HEK293 (cell line): ENCODE measurements around the gene ADAMTS12.

Source experiments
- SETDB1 ChIP-seq: IDR thresholded peaks from one replicate; pipeline ENCODE4 v1.6.1; 2017; ENCODE audit warnings: mild to moderate bottlenecking, low read length, moderate library complexity, mixed read lengths; ENCODE audit not compliant: insufficient read length
- SP2 ChIP-seq: fragments of 450-650 bp; formaldehyde crosslinking; IDR thresholded peaks from 2 replicates; pipeline ENCODE4 v1.5.1; 2016; ENCODE audit warnings: missing biosample characterization, missing genetic modification characterization
- TCF7L2 ChIP-seq: IDR thresholded peaks from 2 replicates; pipeline ENCODE4 v1.6.1; 2011; ENCODE audit warnings: low read depth, mild to moderate bottlenecking, inconsistent platforms, low read length, moderate library complexity, borderline replicate concordance
- ZBTB20 ChIP-seq: fragments of 450-650 bp; formaldehyde crosslinking; IDR thresholded peaks from 2 replicates; pipeline ENCODE4 v1.5.1; 2016; ENCODE audit warnings: missing biosample characterization, missing genetic modification characterization
- ZNF184 ChIP-seq: fragments of 450-650 bp; IDR thresholded peaks from 2 replicates; pipeline ENCODE4 v1.5.1; 2018; ENCODE audit warnings: missing biosample characterization, mild to moderate bottlenecking, missing genetic modification characterization
- ZNF292 ChIP-seq: fragments of 450-650 bp; formaldehyde crosslinking; IDR thresholded peaks from 2 replicates; pipeline ENCODE4 v1.5.1; 2016; ENCODE audit warnings: low read depth, missing biosample characterization, missing genetic modification characterization, borderline replicate concordance
- ZNF501 ChIP-seq: fragments of 450-650 bp; formaldehyde crosslinking; IDR thresholded peaks from 2 replicates; pipeline ENCODE4 v1.5.1; 2016; ENCODE audit warnings: missing biosample characterization, missing genetic modification characterization
- ZNF510 ChIP-seq: fragments of 450-650 bp; formaldehyde crosslinking; IDR thresholded peaks from 2 replicates; pipeline ENCODE4 v1.5.1; 2018; ENCODE audit warnings: mild to moderate bottlenecking, missing genetic modification characterization, missing biosample characterization; ENCODE audit not compliant: insufficient replicate concordance
- ZNF623 ChIP-seq: fragments of 450-650 bp; formaldehyde crosslinking; IDR thresholded peaks from 2 replicates; pipeline ENCODE4 v1.5.1; 2016; ENCODE audit warnings: missing biosample characterization, missing genetic modification characterization
- ZNF777 ChIP-seq: fragments of 450-650 bp; formaldehyde crosslinking; IDR thresholded peaks from 2 replicates; pipeline ENCODE4 v1.5.1; 2017; ENCODE audit warnings: missing biosample characterization, missing genetic modification characterization, borderline replicate concordance
- TF ChIP-seq, protein P1 (sequence below): fragments of 450-650 bp; formaldehyde crosslinking; IDR thresholded peaks from 2 replicates; pipeline ENCODE4 v1.5.1; 2017; ENCODE audit warnings: missing biosample characterization, missing genetic modification characterization
- TF ChIP-seq, protein P2 (sequence below): fragments of 450-650 bp; formaldehyde crosslinking; IDR thresholded peaks from 2 replicates; pipeline ENCODE4 v1.5.1; 2016; ENCODE audit warnings: missing biosample characterization, missing genetic modification characterization
- TF ChIP-seq, protein P3 (sequence below): fragments of 450-650 bp; formaldehyde crosslinking; IDR thresholded peaks from 2 replicates; pipeline ENCODE4 v1.5.1; 2016; ENCODE audit warnings: missing biosample characterization, missing genetic modification characterization, borderline replicate concordance
- TF ChIP-seq, protein P4 (sequence below): fragments of 450-650 bp; formaldehyde crosslinking; IDR thresholded peaks from 2 replicates; pipeline ENCODE4 v1.5.1; 2016; ENCODE audit warnings: missing biosample characterization, missing genetic modification characterization

DNA sequence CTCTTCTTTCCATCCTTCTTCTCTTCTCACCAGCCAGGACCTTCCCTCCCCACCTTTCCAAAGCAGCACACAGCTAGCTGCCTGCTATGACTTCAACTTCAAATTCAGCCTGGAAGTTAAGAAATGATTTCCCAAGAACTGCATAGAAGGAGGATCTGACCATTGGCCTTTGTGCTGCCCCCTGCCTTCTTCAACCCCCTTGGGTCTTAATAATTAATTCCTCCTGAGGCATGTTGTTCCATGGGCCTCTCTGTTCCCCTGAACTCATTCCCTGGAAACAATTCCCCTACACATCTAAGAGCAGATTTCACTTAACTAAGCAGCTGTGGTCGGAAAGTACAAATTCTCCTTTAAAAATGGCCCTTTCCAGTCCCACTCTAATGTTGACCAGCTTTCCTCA, 62.4 kb downstream of the ADAMTS12 start:
- TF ChIP-seq ZNF292 (tag by site-specific recombination) (no peak), ZBTB20 (tag by site-specific recombination) (no peak), ZNF623 (no peak), ZNF777 (tag by site-specific recombination) (no peak), ZNF184 (tag by site-specific recombination) (no peak), ZNF510 (tag by site-specific recombination) (no peak), SP2 (no peak), TCF7L2 (no peak), SETDB1 (no peak), ZNF501 (tag by site-specific recombination) (no peak)
- TF ChIP-seq, protein P1, sequence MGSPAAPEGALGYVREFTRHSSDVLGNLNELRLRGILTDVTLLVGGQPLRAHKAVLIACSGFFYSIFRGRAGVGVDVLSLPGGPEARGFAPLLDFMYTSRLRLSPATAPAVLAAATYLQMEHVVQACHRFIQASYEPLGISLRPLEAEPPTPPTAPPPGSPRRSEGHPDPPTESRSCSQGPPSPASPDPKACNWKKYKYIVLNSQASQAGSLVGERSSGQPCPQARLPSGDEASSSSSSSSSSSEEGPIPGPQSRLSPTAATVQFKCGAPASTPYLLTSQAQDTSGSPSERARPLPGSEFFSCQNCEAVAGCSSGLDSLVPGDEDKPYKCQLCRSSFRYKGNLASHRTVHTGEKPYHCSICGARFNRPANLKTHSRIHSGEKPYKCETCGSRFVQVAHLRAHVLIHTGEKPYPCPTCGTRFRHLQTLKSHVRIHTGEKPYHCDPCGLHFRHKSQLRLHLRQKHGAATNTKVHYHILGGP (tag by site-specific recombination): no peak
- TF ChIP-seq, protein P2, sequence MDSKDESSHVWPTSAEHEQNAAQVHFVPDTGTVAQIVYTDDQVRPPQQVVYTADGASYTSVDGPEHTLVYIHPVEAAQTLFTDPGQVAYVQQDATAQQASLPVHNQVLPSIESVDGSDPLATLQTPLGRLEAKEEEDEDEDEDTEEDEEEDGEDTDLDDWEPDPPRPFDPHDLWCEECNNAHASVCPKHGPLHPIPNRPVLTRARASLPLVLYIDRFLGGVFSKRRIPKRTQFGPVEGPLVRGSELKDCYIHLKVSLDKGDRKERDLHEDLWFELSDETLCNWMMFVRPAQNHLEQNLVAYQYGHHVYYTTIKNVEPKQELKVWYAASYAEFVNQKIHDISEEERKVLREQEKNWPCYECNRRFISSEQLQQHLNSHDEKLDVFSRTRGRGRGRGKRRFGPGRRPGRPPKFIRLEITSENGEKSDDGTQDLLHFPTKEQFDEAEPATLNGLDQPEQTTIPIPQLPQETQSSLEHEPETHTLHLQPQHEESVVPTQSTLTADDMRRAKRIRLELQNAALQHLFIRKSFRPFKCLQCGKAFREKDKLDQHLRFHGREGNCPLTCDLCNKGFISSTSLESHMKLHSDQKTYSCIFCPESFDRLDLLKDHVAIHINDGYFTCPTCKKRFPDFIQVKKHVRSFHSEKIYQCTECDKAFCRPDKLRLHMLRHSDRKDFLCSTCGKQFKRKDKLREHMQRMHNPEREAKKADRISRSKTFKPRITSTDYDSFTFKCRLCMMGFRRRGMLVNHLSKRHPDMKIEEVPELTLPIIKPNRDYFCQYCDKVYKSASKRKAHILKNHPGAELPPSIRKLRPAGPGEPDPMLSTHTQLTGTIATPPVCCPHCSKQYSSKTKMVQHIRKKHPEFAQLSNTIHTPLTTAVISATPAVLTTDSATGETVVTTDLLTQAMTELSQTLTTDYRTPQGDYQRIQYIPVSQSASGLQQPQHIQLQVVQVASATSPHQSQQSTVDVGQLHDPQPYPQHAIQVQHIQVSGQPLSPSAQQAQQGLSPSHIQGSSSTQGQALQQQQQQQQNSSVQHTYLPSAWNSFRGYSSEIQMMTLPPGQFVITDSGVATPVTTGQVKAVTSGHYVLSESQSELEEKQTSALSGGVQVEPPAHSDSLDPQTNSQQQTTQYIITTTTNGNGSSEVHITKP (tag by site-specific recombination): no peak
- TF ChIP-seq, protein P3, sequence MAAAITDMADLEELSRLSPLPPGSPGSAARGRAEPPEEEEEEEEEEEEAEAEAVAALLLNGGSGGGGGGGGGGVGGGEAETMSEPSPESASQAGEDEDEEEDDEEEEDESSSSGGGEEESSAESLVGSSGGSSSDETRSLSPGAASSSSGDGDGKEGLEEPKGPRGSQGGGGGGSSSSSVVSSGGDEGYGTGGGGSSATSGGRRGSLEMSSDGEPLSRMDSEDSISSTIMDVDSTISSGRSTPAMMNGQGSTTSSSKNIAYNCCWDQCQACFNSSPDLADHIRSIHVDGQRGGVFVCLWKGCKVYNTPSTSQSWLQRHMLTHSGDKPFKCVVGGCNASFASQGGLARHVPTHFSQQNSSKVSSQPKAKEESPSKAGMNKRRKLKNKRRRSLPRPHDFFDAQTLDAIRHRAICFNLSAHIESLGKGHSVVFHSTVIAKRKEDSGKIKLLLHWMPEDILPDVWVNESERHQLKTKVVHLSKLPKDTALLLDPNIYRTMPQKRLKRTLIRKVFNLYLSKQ (tag by site-specific recombination): no peak
- TF ChIP-seq, protein P4, sequence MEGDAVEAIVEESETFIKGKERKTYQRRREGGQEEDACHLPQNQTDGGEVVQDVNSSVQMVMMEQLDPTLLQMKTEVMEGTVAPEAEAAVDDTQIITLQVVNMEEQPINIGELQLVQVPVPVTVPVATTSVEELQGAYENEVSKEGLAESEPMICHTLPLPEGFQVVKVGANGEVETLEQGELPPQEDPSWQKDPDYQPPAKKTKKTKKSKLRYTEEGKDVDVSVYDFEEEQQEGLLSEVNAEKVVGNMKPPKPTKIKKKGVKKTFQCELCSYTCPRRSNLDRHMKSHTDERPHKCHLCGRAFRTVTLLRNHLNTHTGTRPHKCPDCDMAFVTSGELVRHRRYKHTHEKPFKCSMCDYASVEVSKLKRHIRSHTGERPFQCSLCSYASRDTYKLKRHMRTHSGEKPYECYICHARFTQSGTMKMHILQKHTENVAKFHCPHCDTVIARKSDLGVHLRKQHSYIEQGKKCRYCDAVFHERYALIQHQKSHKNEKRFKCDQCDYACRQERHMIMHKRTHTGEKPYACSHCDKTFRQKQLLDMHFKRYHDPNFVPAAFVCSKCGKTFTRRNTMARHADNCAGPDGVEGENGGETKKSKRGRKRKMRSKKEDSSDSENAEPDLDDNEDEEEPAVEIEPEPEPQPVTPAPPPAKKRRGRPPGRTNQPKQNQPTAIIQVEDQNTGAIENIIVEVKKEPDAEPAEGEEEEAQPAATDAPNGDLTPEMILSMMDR (tag by site-specific recombination): no peak
